ENCODE measurements around the gene RASD1. TPM values are rescaled to one million over a fixed set of nuclear protein-coding genes. Genes with fewer than 3 reads are reported as not detected.

RASD1 gene
- total RNA-seq, 1 experiment from 2014 or later = 0.46 TPM

Other genes with a start within 250 kb of the RASD1 start
- gene COPS3, start 215.1 kb downstream of the RASD1 start, total RNA-seq (2014; rRNA removed; shearing (Covaris generic)) = 241 and 290 TPM in 2 replicates
- gene NT5M, start 193.0 kb downstream of the RASD1 start, total RNA-seq (2014; rRNA removed; shearing (Covaris generic)) = 2.7 and 4.2 TPM in 2 replicates
- 11.9 and 13.4 TPM in 2 replicates for gene MED9, start 19.4 kb downstream of the RASD1 start, total RNA-seq (2014; rRNA removed; shearing (Covaris generic))
- 61.4 and 72.7 TPM in 2 replicates for gene PEMT, start 95.3 kb upstream of the RASD1 start, total RNA-seq (2014; rRNA removed; shearing (Covaris generic))
- gene RAI1, start 185.1 kb upstream of the RASD1 start, total RNA-seq (2014; rRNA removed; shearing (Covaris generic)) = 5.2 and 5.9 TPM in 2 replicates